ENCODE measurements around the gene DACT3.

The DACT3 gene

GRCh38 chr19:46620716-46621115, 40.3 kb downstream of the DACT3 start:
- Histone ChIP-seq H3K27ac (ENCODE audit: low read depth, low read length) (no peak overlapping the region), H3K36me3 (ENCODE audit: insufficient read depth, low read length) (no peaks in the 10 kb centered on the region), H3K4me3 (ENCODE audit: low read length) (no peak overlapping the region), H3K9me3 (ENCODE audit: insufficient read depth, low read depth, low read length) (no peaks in the 10 kb centered on the region), H3K4me1 (ENCODE audit: insufficient read depth, low read length) (peaks cover 8% of the 10 kb centered on the region; the same call in 1 of the 2 replicates), H3K27me3 (ENCODE audit: insufficient read depth, low read length) (no peaks in the 10 kb centered on the region), H3K9ac (ENCODE audit: low read depth, low read length) (no peak overlapping the region)
- 80% methylated on average over 6 of the region's 6 CpGs for WGBS

DNA sequence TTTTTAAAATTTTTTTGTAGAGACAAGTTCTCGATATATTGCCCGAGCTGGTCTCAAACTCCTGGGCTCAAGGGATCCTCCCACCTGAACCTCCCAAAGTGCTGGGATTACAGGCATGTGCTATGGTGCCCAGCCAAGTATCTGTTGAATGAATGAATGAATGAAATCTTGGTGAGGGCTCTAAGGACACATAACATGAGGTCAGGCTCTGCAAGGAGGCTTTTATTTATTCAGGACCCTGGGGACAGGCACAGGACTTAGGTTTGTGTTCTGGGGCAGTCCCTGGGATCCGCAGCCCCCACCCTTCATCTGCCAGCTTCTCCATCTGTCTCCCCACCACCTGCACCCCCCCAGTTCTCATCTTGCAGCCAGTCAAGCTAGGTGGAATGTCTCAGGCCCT, 40.7 kb downstream of the DACT3 start:
- Histone ChIP-seq H3K4me3 (ENCODE audit: low read length) (no peak overlapping the region), H3K36me3 (ENCODE audit: insufficient read depth, low read length) (no peaks in the 10 kb centered on the region), H3K9ac (ENCODE audit: low read depth, low read length) (no peak overlapping the region), H3K27me3 (ENCODE audit: insufficient read depth, low read length) (no peaks in the 10 kb centered on the region), H3K4me1 (ENCODE audit: insufficient read depth, low read length) (peaks cover 8% of the 10 kb centered on the region; the same call in 1 of the 2 replicates), H3K27ac (ENCODE audit: low read depth, low read length) (no peak overlapping the region), H3K9me3 (ENCODE audit: insufficient read depth, low read depth, low read length) (no peaks in the 10 kb centered on the region)
- 89% methylated on average over 3 of the region's 3 CpGs for WGBS

DNA sequence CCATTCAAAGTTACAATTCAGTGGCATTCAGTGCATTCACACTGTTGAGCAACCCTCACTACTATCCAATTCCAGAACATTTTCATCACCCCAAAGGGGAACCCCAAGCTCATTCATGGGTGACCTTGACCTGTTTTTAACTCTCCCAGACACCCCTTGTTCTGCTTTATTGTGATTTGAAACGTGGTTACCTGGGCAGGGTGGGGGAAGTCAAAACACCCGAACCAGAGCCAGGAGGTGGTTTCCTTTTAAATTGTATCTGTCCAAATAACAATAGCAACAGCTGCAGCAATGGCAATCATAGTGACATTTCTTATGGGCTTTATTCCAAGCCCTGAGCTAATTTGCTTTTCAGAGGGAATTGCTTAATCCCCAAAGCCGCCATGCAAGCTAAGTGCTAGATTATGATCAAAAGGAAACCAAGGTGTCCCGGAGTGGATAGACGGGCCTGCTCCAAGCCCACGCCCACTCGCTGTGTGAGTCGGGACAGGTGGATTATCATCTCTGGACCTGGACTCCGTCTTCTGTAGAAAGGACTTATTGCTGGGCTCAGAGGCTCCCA, 42.2 kb downstream of the DACT3 start:
- peaks cover 11% of the 10 kb centered on the region; the same call in 1 of the 2 replicates for H3K4me1 ChIP-seq (ENCODE audit: insufficient read depth, low read length)
- H3K9ac ChIP-seq (ENCODE audit: low read depth, low read length) = no peak overlapping the region
- no peaks in the 10 kb centered on the region for H3K9me3 ChIP-seq (ENCODE audit: insufficient read depth, low read depth, low read length)
- H3K27ac ChIP-seq (ENCODE audit: low read depth, low read length) = no peak overlapping the region
- H3K36me3 ChIP-seq (ENCODE audit: insufficient read depth, low read length) = no peaks in the 10 kb centered on the region
- H3K4me3 ChIP-seq (ENCODE audit: low read length) = no peak overlapping the region
- WGBS = 92% methylated on average over 9 of the region's 9 CpGs
- H3K27me3 ChIP-seq (ENCODE audit: insufficient read depth, low read length) = no peaks in the 10 kb centered on the region

DNA sequence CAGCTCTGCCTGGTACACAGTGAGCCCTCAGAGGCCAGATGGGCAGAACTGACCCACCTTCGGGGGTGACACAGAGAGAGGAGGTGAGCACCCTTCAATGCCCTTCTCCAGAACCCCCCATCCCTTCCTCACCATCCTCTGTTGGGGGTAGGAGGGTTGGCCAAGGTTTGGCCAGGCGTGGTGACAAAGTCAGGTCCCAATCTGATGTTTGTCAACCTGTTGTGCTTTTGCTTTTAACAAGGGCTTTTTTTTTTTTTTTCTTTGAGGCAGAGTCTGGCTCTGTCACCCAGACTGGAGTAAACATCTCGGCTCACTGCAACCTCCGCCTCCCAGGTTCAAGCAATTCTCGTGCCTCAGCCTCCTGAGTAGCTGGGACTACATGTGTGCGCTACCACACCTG, 43.4 kb downstream of the DACT3 start:
- H3K4me3 ChIP-seq (ENCODE audit: low read length) = no peak overlapping the region
- H3K9ac ChIP-seq (ENCODE audit: low read depth, low read length) = no peak overlapping the region
- no peaks in the 10 kb centered on the region for H3K36me3 ChIP-seq (ENCODE audit: insufficient read depth, low read length)
- 93% methylated on average over 5 of the region's 6 CpGs for WGBS
- H3K27me3 ChIP-seq (ENCODE audit: insufficient read depth, low read length) = no peaks in the 10 kb centered on the region
- H3K9me3 ChIP-seq (ENCODE audit: insufficient read depth, low read depth, low read length) = no peaks in the 10 kb centered on the region
- peaks cover 11% of the 10 kb centered on the region; the same call in 1 of the 2 replicates for H3K4me1 ChIP-seq (ENCODE audit: insufficient read depth, low read length)
- H3K27ac ChIP-seq (ENCODE audit: low read depth, low read length) = no peak overlapping the region

GRCh38 chr19:46616631-46617322, 44.2 kb downstream of the DACT3 start:
- Histone ChIP-seq H3K9me3 (ENCODE audit: insufficient read depth, low read depth, low read length) (no peaks in the 10 kb centered on the region), H3K36me3 (ENCODE audit: insufficient read depth, low read length) (no peaks in the 10 kb centered on the region), H3K27ac (ENCODE audit: low read depth, low read length) (no peak overlapping the region), H3K4me1 (ENCODE audit: insufficient read depth, low read length) (peaks cover 11% of the 10 kb centered on the region; the same call in 1 of the 2 replicates), H3K4me3 (ENCODE audit: low read length) (no peak overlapping the region), H3K9ac (ENCODE audit: low read depth, low read length) (no peak overlapping the region), H3K27me3 (ENCODE audit: insufficient read depth, low read length) (no peaks in the 10 kb centered on the region)
- 52% methylated on average over 17 of the region's 17 CpGs for WGBS

DNA sequence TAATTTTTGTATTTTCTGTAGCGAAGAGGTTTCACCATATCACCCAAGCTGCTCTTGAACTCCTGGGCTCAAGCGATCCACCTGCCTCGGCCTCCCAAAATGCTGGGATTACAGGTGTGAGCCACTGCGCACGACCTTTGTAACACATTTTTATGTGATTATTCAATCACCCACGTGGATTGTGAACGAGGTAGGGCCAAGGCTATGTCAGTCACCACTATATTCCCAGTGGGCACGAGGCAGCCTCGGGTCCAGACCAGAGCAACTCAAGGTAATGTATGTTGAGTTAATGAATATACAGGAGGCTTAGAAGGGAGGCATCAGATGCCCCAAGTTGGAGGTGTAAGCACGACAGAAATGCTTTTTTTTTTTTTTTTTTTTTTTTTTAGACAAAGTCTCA, 45.0 kb downstream of the DACT3 start:
- no peaks in the 10 kb centered on the region for H3K9me3 ChIP-seq (ENCODE audit: insufficient read depth, low read depth, low read length)
- H3K4me1 ChIP-seq (ENCODE audit: insufficient read depth, low read length) = peaks cover 3% of the 10 kb centered on the region; the same call in 1 of the 2 replicates
- H3K9ac ChIP-seq (ENCODE audit: low read depth, low read length) = no peak overlapping the region
- no peak overlapping the region for H3K27ac ChIP-seq (ENCODE audit: low read depth, low read length)
- no peaks in the 10 kb centered on the region for H3K27me3 ChIP-seq (ENCODE audit: insufficient read depth, low read length)
- 94% methylated on average over 9 of the region's 10 CpGs for WGBS
- H3K4me3 ChIP-seq (ENCODE audit: low read length) = no peak overlapping the region
- no peaks in the 10 kb centered on the region for H3K36me3 ChIP-seq (ENCODE audit: insufficient read depth, low read length)

- Histone ChIP-seq H3K36me3 (ENCODE audit: insufficient read depth, low read length) (peaks cover 14% of the 10 kb centered on the region), H3K9ac (ENCODE audit: low read depth, low read length) (no peak overlapping the region), H3K9me3 (ENCODE audit: insufficient read depth, low read depth, low read length) (no peaks in the 10 kb centered on the region), H3K4me3 (ENCODE audit: low read length) (peak overlapping the region; percentile 14; the same call in 1 of the 2 replicates), H3K27me3 (ENCODE audit: insufficient read depth, low read length) (no peaks in the 10 kb centered on the region), H3K4me1 (ENCODE audit: insufficient read depth, low read length) (0 out of 2 replicates have a peak, but pooled peaks cover 3% of the 10 kb centered on the region), H3K27ac (ENCODE audit: low read depth, low read length) (no peak overlapping the region)
- 24% methylated on average over 12 of the region's 12 CpGs for whole genome bisulfite sequencing
Observed at GRCh38 chr19:46614114-46614722, 46.8 kb downstream of the DACT3 start.

DNA sequence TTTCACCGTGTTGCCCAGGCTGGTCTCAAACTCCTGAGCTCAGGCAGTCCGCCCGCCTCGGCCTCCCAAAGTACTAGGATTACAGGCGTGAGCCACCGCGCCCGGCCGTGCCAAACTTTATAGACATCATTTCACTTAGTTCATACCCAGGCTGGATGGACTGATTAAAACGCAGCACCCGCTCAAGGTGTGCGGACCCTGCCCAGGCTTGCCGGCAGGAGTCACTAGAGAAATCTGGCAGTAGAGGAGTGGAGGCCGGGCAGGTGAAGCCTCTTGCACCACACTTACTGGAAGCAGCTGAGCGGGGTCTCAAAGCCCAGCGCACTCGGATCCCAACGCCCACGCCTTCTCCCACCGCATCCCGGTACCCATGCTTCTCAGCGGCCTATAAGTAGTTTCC, 47.5 kb downstream of the DACT3 start:
- 91% methylated on average over 22 of the region's 22 CpGs for WGBS
- Histone ChIP-seq H3K4me1 (ENCODE audit: insufficient read depth, low read length) (0 out of 2 replicates have a peak, but pooled peaks cover 3% of the 10 kb centered on the region), H3K9me3 (ENCODE audit: insufficient read depth, low read depth, low read length) (no peaks in the 10 kb centered on the region), H3K27ac (ENCODE audit: low read depth, low read length) (no peak overlapping the region), H3K27me3 (ENCODE audit: insufficient read depth, low read length) (no peaks in the 10 kb centered on the region), H3K4me3 (ENCODE audit: low read length) (no peak overlapping the region), H3K9ac (ENCODE audit: low read depth, low read length) (no peak overlapping the region), H3K36me3 (ENCODE audit: insufficient read depth, low read length) (peaks cover 21% of the 10 kb centered on the region)

- Histone ChIP-seq H3K9ac (ENCODE audit: low read depth, low read length) (no peak overlapping the region), H3K36me3 (ENCODE audit: insufficient read depth, low read length) (peaks cover 38% of the 10 kb centered on the region), H3K27me3 (ENCODE audit: insufficient read depth, low read length) (no peaks in the 10 kb centered on the region), H3K27ac (ENCODE audit: low read depth, low read length) (no peak overlapping the region), H3K4me1 (ENCODE audit: insufficient read depth, low read length) (0 out of 2 replicates have a peak, but pooled peaks cover 3% of the 10 kb centered on the region), H3K4me3 (ENCODE audit: low read length) (no peak overlapping the region), H3K9me3 (ENCODE audit: insufficient read depth, low read depth, low read length) (no peaks in the 10 kb centered on the region)
- WGBS = 86% methylated on average over 6 of the region's 6 CpGs
Observed at GRCh38 chr19:46611776-46612175, 49.2 kb downstream of the DACT3 start.

- no peak overlapping the region for H3K27ac ChIP-seq (ENCODE audit: low read depth, low read length)
- H3K4me1 ChIP-seq (ENCODE audit: insufficient read depth, low read length) = 0 out of 2 replicates have a peak, but pooled peaks cover 3% of the 10 kb centered on the region
- H3K4me3 ChIP-seq (ENCODE audit: low read length) = no peak overlapping the region
- H3K36me3 ChIP-seq (ENCODE audit: insufficient read depth, low read length) = peaks cover 45% of the 10 kb centered on the region
- 89% methylated on average over 17 of the region's 17 CpGs for WGBS
- H3K9ac ChIP-seq (ENCODE audit: low read depth, low read length) = no peak overlapping the region
- H3K9me3 ChIP-seq (ENCODE audit: insufficient read depth, low read depth, low read length) = no peaks in the 10 kb centered on the region
- no peaks in the 10 kb centered on the region for H3K27me3 ChIP-seq (ENCODE audit: insufficient read depth, low read length)
Observed at GRCh38 chr19:46610851-46611770, 49.9 kb downstream of the DACT3 start.

Measured in HUES64 (cell line).